Esophagus muscularis mucosa (tissue), 4 donors: ENCODE data around the gene MS4A15. TPM values are rescaled to one million over a fixed set of nuclear protein-coding genes. Genes with fewer than 3 reads are reported as not detected.
"Not testable (repeated sequence)": the region's sequence is repeated elsewhere in the genome, so short reads cannot be mapped to it uniquely, and the experiment has no call there.

Experiments
- DNase-seq: peaks from one replicate; pipeline ENCODE4 v3.0.0-alpha.2; 2017; ENCODE audit errors: extremely low spot score
- H3K27ac ChIP-seq, 4 donors: fragments of 200-600 bp; sonication (generic); replicated peaks in 1 of 4; 1 replicate in 3 of 4; 2 replicates in 1 of 4; pipeline ENCODE4 v1.5.1; 2016 to 2019; ENCODE audit warnings: mild to moderate bottlenecking in 1 of 4
- H3K27me3 ChIP-seq, 4 donors: fragments of 200-600 bp; sonication (generic); one replicate each; pipeline versions ENCODE4 v1.5.1 to v1.6.0; 2016 to 2019
- H3K36me3 ChIP-seq, 4 donors: fragments of 200-600 bp; sonication (generic); one replicate each; pipeline ENCODE4 v1.5.1; 2016 to 2019
- H3K4me1 ChIP-seq, 4 donors: fragments of 200-600 bp; sonication (generic); one replicate each; pipeline ENCODE4 v1.5.1; 2016 to 2019
- H3K4me3 ChIP-seq, 4 donors: fragments of 200-600 bp; sonication (generic); 1 replicate in 2 of 4; 2 replicates in 2 of 4; pipeline ENCODE4 v1.5.1; 2016 to 2019; ENCODE audit warnings: mild to moderate bottlenecking in 4 of 4, moderate library complexity in 1 of 4
- H3K9me3 ChIP-seq, 4 donors: fragments of 200-600 bp; sonication (generic); 1 replicate in 3 of 4; 2 replicates in 1 of 4; pipeline ENCODE4 v1.5.1; 2016 to 2019
- EP300 ChIP-seq: sonication (generic); formaldehyde crosslinking; IDR thresholded peaks from one replicate; pipeline ENCODE4 v1.6.1; 2017; ENCODE audit warnings: antibody characterized with exemption
- POLR2A ChIP-seq: fragments of 450-650 bp; IDR thresholded peaks from one replicate; pipeline ENCODE4 v1.6.1; 2017; ENCODE audit warnings: antibody characterized with exemption, moderate library complexity, mild to moderate bottlenecking, low read depth
- POLR2AphosphoS5 ChIP-seq, 2 donors: sonication (generic); formaldehyde crosslinking; IDR thresholded peaks; one replicate each; pipeline ENCODE4 v1.6.1; 2017; ENCODE audit warnings: antibody characterized with exemption in 2 of 2
- WGBS: methylation state at CpG from one replicate; pipeline ENCODE4 v1.1.5; 2018; 5-methylcytosine and 5-hydroxymethylcytosine counted together
- intact Hi-C: fragments of 100-400 bp; cut with DNase I; formaldehyde crosslinking; loops from one replicate; pipeline ENCODE4 v1.15.1; 2023
- total RNA-seq, 4 donors: library from RNA; depleted of rRNA; stranded (reverse); fragments of >200 nt; gene quantifications; one replicate each; pipeline versions ENCODE4 v1.1.0 to v1.2.1, GENCODE V29; 2016
- TF ChIP-seq, protein P1 (sequence below), 3 experiments: fragments of 200-600 bp in 2 of 3; fragments of 450-650 bp in 1 of 3; sonication (generic) in 2 of 3; IDR thresholded peaks; one replicate each; pipeline ENCODE4 v1.5.1; 2017 to 2019; ENCODE audit warnings: antibody characterized with exemption in 3 of 3, mild to moderate bottlenecking in 2 of 3, moderate library complexity in 1 of 3

MS4A15 gene
- total RNA-seq, 4 donors from 2014 or later: 0.40 to 0.52 TPM; not detected in 2

DNA sequence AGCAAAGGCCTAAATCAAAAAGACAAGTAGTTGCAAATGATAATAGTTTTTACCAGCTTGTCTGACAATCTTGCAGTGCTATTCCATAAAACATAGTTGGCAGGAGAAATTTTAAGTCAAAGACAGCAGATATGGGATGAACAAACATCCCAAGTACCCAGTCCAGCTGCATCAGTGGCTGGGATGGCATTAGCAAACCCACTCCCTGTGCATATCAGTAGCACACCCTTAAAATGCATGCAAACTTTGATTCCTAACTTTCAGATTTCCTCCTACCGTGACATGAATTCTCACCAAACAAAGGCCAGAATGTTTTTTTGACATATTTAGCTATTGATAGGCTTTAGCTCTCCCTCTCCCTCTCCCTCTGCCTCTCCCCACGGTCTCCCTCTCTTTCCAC is 57.4 kb downstream of the MS4A15 start:
- H3K27ac ChIP-seq: no peak overlapping the region
- TF ChIP-seq POLR2A (no peak), EP300 (no peak), POLR2AphosphoS5 (IDR thresholded peaks at IDR 0.05) (no peak)
- TF ChIP-seq, protein P1, sequence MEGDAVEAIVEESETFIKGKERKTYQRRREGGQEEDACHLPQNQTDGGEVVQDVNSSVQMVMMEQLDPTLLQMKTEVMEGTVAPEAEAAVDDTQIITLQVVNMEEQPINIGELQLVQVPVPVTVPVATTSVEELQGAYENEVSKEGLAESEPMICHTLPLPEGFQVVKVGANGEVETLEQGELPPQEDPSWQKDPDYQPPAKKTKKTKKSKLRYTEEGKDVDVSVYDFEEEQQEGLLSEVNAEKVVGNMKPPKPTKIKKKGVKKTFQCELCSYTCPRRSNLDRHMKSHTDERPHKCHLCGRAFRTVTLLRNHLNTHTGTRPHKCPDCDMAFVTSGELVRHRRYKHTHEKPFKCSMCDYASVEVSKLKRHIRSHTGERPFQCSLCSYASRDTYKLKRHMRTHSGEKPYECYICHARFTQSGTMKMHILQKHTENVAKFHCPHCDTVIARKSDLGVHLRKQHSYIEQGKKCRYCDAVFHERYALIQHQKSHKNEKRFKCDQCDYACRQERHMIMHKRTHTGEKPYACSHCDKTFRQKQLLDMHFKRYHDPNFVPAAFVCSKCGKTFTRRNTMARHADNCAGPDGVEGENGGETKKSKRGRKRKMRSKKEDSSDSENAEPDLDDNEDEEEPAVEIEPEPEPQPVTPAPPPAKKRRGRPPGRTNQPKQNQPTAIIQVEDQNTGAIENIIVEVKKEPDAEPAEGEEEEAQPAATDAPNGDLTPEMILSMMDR (IDR thresholded peaks at IDR 0.05): no peak
- no peaks in the 10 kb centered on the region for H3K4me1 ChIP-seq
- no peaks in the 10 kb centered on the region for H3K27me3 ChIP-seq
- no peak for DNase-seq
- peaks cover 0 to 16% (median 14%) of the 10 kb centered on the region in 4 donors for H3K9me3 ChIP-seq
- WGBS: 93% methylated on average over 2 of the region's 2 CpGs
- H3K36me3 ChIP-seq: no peaks in the 10 kb centered on the region
- no peak overlapping the region for H3K4me3 ChIP-seq
- intact Hi-C loops: no loop called here

DNA sequence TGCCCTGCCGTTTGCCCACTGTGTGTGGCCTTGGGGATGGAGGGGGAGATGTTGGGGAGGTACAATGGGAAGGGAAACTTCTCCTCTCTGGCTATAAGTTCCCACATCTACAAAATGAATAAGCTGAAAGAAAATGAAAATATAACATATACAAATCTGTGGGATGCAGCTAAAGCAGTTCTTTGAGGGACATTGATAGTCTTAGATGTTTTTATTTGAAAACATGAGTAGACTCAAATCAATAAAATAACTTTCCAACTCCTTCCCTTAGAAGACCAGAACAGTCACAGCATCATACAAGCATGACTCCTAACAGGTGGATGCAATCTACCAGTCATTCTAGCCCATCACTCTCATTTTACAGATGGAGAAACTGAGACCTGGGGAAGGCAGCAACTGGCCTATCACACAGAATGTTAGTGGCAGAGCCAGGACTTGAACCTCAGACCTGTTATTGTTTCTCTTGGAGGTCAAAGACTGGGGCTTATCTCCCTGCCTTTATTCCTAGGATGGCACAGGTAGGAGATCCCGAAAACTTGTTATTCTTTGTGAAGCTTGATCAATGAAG is 60.0 kb downstream of the MS4A15 start:
- H3K4me1 ChIP-seq: no peaks in the 10 kb centered on the region
- no peaks in the 10 kb centered on the region for H3K36me3 ChIP-seq
- intact Hi-C loops: no loop called here
- H3K4me3 ChIP-seq: no peak overlapping the region
- no peak for DNase-seq
- WGBS: 85% methylated on average over 2 of the region's 2 CpGs
- H3K27me3 ChIP-seq: no peaks in the 10 kb centered on the region
- TF ChIP-seq POLR2AphosphoS5 (IDR thresholded peaks at IDR 0.05) (no peak), EP300 (no peak), POLR2A (no peak)
- TF ChIP-seq, protein P1 (IDR thresholded peaks at IDR 0.05): no peak
- H3K9me3 ChIP-seq: peaks cover 0 to 16% (median 14%) of the 10 kb centered on the region in 4 donors
- no peak overlapping the region for H3K27ac ChIP-seq

DNA sequence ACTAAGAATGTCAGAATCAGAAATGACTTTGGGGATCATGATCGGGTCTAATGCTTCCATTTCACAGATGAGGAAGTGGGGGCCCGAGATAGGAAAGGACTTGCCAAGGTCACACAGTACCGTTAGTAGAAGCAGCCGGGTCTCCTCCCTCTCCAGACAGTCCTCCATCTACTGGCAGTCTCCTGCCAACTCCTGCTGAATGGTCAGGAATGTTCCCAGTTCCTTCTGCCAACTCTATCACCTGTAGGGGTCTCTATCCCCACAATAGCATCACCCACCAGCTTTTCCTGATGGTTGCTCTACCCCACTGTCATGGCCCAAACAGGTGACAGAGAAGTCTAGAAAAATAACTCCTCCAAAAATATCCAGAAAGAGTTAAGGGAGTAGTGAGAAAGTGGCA is 61.4 kb downstream of the MS4A15 start:
- WGBS: 78% methylated on average over 4 of the region's 4 CpGs
- Histone ChIP-seq H3K27ac (no peak overlapping the region), H3K4me1 (no peaks in the 10 kb centered on the region), H3K4me3 (no peak overlapping the region), H3K27me3 (no peaks in the 10 kb centered on the region), H3K9me3 (peaks cover 0 to 16% (median 14%) of the 10 kb centered on the region in 4 donors), H3K36me3 (no peaks in the 10 kb centered on the region)
- no peak for DNase-seq
- TF ChIP-seq EP300 (no peak), POLR2A (no peak), POLR2AphosphoS5 (IDR thresholded peaks at IDR 0.05) (no peak)
- TF ChIP-seq, protein P1 (IDR thresholded peaks at IDR 0.05): no peak
- intact Hi-C loops: no loop called here

DNA sequence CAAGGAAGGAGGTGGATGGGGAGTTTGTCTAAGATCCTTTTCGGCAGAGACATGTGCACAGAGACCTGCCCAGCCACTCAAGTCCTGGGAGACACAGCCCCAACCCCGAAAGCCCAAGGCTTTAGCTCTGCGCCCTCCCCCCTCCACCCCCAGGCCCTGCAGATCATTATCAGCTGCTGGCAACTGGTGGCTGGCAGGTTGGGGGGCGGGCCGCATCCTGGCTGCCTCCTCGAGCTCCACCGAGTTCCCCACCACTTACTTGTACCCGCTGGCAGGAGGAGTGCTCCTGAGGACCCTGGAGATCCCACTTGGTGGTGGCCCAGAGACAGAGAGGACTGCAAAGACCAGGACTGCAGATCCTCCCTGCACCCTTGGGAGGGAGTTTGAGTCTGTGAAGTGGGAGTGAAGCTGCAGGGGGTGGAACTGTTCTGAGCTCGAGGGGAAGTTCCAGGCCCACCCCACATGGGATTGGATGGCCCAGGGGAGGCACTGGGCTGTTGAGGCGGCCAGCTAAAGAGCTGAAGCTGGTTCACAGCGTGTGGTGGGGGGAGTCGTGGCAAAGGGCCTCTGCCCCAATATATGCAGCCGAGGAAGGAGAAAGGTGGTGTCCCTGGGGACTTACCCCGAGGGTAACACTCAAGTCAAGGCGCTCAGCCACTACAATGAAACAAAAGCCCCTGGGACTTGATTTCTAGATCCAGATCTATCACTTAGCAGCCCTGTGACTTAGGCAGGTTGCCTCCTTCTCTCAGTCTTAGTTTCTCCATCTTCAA is 65.3 kb downstream of the MS4A15 start:
- DNase-seq: no peak
- intact Hi-C loops: no loop called here
- Histone ChIP-seq H3K27ac (no peak overlapping the region), H3K27me3 (no peaks in the 10 kb centered on the region), H3K4me3 (no peak overlapping the region), H3K4me1 (no peaks in the 10 kb centered on the region), H3K9me3 (peaks cover 0 to 8% (median 7%) of the 10 kb centered on the region in 4 donors), H3K36me3 (no peaks in the 10 kb centered on the region)
- TF ChIP-seq, protein P1 (IDR thresholded peaks at IDR 0.05): no peak
- TF ChIP-seq POLR2AphosphoS5 (IDR thresholded peaks at IDR 0.05) (no peak), EP300 (no peak), POLR2A (no peak)
- WGBS: 73% methylated on average over 15 of the region's 15 CpGs

DNA sequence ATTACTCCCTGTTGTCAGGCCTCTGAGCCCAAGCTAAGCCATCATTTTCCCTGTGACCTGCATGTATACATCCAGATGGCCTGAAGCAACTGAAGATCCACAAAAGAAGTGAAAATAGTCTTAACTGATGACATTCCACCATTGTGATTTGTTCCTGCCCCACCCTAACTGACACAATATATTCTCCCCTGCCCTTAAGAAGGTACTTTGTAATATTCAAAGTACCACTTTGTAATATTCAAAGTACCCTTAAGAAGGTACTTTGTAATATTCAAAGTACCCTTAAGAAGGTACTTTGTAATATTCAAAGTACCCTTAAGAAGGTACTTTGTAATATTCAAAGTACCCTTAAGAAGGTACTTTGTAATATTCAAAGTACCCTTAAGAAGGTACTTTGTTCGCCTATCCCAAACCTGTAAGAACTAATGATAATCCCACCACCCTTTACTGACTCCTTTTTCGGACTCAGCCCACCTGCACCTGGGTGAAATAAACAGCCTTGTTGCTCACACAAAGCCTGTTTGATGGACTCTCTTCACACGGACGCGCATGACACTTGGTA is 67.2 kb downstream of the MS4A15 start:
- WGBS: 97% methylated on average over 5 of the region's 5 CpGs

More for the DNA sequence above, 67.2 kb downstream of the MS4A15 start:
- H3K36me3 ChIP-seq, intact Hi-C loops, H3K4me1 ChIP-seq, H3K27me3 ChIP-seq, H3K9me3 ChIP-seq, H3K4me3 ChIP-seq, H3K27ac ChIP-seq, DNase-seq: not testable (repeated sequence)
